Stimulated activated CD4-positive, alpha-beta T cell treated with anti-CD3 and anti-CD28 coated beads, Interleukin-1b, Interleukin-23, amount 100 ng/mL, for 24 hours (primary cell): ENCODE measurements around the gene GDAP1L1.
"Not testable (repeated sequence)": the region's sequence is repeated elsewhere in the genome, so short reads cannot be mapped to it uniquely, and the experiment has no call there.

Source experiments
- DNase-seq, 4 experiments: peaks; one replicate each; pipeline ENCODE4 v3.0.0-alpha.2; 2020; ENCODE audit warnings: low read depth in 4 of 4, low spot score in 1 of 4

Gene GDAP1L1

DNA sequence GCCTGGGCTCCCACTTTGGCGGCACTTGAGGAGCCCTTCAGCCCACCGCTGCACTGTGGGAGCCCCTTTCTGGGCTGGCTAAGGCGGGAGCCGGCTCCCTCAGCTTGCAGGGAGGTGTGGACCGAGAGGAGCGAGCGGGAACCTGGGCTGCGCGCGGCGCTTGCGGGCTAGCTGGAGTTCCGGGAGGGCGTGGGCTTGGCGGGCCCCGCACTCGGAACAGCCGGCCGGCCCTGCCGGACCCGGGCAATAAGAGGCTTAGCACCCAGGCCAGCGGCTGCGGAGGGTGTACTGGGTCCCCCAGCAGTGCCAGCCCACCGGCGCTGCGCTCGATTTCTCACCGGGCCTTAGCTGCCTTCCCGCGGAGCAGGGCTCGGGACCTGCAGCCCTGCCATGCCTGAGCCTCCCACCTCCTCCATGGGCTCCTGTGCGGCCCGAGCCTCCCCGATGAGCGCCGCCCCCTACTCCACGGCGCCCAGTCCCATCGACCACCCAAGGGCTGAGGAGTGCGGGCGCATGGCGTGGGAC, 52.0 kb downstream of the GDAP1L1 start:
- not testable (repeated sequence) for DNase-seq

DNA sequence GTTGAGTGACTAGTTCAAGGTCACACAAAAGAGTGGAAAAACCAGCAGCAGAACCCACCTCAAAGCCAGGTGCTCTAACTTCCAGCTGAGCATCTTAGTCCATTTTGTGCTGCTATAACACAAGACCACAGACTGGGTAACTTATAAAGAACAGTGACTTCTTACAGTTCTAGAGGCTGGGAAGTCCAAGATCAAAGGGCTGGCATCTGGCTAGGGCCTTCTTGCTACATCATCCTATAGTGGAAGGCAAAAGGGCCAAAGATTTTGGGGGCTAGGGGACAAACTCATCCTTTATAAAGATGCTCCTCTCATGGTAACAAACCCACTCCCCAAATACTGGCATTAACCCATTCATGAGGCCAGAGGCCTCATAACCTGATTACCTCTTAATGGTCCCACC, 54.2 kb downstream of the GDAP1L1 start:
- no peak for DNase-seq

DNA sequence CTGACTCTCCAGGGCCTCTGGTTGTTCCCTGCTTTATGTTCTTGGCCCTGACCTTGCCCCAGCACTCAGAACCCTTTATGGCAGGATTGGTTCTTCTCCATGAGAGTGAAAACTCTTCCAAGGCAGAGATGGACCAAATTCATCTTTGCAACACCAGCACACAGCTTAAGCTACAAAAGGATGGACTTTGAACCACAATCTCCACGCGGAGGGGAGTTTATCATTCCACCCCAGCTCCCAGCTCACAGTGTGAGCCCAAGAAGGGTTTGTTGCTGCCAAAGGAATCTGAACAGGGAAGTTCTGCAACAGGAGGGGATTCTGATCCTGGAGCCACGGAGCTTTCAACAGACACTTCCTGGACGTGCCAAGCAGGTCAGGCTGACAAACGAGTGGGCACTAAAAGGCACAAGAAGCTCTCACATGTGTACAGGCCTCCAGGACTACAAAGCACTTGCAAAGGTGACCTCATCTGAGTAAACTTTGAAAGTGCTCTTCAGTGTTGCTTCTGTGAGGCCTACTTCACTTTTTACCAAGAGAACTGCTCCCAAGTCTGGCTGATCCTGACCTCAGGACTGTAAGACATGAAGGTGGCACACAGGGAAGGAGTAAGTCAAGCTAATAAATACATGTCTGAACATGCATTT, 55.0 kb downstream of the GDAP1L1 start:
- DNase-seq = no peak

DNA sequence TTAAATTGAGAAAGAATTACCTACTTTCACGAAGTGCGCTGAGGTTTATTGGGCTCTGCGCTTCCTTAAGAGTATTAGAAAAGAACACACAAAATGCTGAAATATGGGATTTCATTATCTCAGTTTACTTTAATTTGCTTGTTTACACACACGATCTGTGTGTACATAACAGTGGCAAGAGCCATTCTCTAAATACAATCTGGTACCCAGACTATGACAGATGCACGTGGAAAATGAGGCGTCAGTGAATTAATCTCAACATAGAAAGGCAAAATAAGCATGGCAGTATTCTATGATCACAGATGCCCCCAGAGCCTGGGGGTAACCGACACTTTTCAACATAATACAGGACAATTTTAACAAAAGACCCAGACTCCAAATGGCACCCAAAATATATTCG, 55.6 kb downstream of the GDAP1L1 start:
- no peak for DNase-seq

DNA sequence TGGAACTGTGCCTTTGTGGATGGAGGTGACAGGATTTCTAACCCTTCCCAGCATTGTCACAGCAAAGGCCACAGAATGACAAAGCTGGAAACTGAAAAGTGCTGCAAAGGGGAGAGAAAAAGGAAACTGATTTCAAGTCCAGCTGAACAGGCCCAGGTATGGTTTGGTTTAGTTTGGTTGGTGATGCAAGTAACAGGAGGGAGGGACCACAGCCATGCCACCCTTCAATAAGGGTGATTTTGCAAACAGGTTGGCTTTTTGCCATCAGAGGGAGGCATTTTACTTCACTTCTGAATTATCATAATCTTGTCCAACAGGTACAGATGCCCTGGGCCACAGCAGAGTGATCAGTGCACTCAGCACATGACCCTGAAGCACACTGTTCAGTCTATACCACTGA, 57.3 kb downstream of the GDAP1L1 start:
- DNase-seq = no peak

DNA sequence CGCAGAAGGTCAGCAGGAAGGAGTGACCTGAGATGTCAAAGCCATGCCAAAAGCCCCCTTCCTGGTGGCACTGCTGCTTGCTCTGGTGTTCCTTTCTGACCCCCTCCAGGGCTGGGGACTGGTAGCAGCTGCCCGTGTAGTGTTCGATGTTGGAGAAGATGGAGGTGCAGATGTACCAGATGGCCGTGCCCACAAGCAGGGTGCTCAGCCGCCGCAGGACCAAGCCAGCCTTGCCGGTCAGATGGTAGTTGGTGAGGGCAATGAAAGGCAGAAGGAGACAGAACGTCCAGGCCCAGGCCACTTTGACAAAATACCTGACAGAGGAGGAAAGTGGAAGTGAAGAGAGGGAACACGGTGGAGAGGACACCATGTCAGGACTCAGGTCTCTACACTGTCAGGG, 59.8 kb downstream of the GDAP1L1 start:
- no peak for DNase-seq

DNA sequence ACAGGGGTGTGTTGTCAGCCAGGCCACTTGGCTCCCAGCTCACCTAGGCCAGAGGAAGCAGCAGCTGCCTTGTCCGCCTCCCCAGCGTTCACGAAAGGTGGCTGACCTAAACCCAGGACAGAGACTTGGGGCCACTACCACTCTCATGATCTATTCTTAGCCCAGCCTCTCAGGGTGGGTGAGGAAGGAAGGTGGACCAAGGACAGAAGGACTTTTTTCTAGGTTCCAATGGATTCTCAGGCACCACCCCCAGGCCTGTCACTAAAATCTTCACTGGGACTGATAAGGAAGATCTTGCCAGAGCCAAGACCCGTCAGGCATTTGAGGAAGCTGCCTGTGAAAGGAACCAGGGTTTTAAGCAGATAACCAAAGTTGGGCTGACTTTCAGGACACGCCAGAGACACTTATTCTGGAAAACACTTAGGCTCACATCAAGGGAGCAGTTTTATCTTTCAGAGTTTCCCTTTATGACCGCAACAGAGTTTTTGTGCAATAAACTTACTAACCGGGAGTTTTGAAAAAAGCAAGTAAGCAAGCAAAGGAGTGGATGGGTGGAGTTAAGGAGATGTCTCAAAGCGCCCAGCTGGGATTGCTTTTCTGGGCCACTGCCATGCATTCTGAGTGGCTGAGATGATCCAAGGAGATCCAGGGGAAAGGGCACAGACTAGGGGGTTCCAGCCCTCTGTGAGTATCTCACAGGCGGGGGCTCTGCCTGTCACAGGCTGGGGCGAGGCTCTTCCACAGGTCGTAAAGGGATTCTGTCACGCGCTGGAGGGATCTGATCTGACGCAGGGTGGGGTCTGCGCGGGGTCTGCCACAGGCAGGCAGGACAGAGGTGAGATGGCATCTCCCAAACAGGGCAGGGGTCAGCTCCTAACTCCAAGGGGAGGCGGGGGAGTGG, 62.9 kb downstream of the GDAP1L1 start:
- no peak for DNase-seq

DNA sequence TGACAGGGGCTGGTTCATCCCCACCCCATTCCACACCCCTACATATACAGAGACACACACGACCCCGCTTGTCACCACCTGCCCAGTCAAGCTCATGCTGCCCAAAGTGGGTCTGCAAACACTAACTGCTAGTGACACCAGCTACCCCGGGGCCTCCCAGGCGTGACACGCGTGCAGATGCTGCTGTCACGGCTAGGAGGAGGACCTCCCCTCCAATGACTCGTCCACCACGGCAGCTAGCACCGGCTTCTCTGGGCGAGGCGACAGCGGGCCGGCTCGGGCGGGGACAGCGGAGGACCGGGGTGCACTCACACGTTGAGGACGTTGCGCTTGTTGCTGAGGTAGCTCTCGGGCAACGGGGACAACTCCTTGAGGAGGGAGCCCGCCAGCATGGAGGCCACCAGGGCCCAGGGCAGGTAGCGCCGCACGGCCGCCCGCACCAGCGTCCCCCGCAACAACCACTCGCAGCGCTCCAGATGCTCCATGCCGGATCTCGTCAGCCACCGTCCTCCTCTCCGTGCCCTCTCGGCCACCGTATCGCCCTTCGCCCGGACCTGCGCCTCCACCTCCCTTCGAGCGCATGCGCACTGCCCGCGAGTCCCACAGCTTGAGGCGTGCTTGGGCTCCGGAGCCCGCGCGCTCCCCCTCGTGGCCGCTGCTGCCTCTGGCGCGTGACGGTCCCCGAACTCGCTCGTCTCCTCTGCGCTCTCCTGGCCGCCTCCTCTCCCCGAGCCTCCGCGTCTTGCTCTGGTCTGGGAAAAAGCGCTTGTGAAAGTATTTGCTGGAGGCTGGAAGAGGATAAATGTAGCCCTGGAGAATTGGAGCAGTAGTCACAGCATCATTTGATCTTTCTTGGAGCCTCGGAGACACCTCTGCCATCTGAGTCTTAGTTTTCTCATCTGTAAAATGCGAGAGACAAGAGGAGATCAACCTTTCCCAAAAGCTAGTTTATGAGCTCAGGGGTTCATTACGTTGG, 63.8 kb downstream of the GDAP1L1 start, which contains the start of gene FITM2:
Gene FITM2, minus strand, starts transcription at position 539 of the 976 bp plus-strand sequence. Its CDS starts 54 bp downstream, at position 485.
- peak; percentile 96 to 99 (median 98) for DNase-seq

DNA sequence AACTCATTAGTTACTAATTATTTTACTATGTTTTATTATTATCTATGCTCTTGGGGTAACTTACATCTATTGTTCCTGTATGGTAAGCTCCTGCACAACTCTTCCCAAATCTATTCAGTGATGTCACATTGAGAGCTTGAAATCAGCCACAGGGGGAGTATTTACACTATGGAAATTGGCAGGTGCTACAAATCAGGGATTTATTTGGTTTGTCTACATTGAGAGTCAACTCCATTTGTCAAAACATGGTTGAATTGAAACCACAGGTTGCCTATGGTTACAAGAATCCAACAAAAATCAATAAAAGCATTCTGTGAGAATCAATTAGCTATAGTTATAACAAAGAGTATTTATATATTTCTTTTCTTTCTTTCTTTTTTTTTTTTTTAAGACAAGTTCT, 67.8 kb downstream of the GDAP1L1 start:
- DNase-seq = no peak

DNA sequence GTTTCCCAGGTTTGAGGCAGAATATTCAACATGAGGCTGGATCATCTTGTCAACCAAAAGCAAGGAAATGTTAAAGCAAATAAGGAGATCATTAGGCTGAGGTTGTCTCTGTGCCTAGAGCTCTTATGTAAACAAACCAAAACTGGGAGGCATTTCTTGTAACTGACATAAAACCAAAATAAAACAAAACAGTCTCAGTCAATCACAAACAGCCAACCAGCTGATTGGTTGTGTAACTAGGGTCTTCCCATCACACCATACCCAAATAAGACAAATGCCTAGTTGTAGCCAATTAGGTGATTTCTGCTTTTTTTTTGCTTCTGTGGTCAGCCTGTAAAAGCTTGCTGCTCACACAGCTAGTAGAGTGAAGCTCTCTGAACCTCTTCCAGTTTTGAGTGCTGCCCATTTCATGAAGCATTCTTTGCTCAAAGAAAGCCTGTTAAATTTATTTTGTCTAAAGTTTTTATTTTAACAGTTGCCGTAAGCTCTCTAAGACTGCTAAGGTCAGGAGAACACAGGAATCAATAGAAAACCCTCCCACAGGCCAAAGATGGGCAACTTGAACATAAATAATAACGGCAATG, 72.8 kb downstream of the GDAP1L1 start:
- DNase-seq = no peak

DNA sequence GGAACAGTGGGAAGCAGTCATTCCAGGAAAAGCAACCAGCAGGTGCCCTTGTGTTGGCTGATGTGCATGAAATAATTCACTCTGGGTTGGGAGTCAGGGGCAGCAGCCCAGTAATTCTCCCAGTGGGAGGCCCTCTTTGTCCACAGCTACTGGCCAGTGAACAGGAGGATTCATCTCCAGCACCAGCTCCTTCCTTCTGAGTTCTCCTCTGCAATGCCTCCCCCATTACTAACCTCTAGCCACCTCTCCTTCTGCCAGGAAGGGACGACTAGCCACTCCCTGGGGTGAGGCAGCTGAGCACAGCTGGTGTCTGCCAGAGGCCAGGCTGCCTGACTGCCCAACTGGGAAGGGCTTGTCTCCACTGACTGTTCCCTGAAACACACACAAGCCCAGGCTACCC, 77.2 kb downstream of the GDAP1L1 start:
- no peak for DNase-seq

DNA sequence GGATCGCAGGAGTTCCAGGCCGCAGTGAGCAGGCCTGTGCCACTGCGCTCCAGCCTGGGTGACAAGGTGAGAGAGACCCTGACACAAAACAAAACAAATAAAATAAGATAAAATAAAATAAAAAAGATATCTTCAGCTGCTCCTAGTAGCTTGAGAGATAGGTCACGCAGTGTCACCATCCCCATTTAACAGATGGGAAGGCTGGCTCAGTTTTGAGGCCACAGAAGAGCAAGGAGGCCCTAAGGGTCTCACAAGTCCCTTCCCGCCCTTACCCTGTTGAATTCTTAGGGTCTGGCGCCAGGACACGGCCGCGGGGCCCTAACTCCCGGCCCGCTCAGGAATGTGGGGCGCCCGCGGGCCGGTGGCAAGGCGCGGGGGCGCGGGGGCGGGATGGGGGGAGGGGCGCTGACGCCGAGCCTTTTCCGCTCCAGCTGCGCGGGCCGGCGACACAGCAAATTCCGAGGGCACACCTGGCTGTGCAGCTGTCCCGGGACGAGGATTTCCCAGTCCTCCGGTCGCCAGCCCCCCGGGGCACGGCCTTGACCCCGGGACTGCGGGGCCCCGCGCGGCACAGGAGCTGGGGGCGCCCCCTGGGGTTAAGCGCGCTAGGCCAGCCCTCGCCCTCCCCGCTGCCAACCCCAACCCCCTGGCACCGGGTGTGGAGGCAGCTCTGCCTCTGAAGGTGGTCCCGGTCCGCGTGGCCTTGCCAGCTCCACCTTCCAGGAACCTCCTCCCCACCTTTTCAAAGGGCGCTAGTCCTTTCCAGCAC, 79.5 kb downstream of the GDAP1L1 start:
- peak in 2 of 4 experiments; percentile 8 to 17 for DNase-seq

DNA sequence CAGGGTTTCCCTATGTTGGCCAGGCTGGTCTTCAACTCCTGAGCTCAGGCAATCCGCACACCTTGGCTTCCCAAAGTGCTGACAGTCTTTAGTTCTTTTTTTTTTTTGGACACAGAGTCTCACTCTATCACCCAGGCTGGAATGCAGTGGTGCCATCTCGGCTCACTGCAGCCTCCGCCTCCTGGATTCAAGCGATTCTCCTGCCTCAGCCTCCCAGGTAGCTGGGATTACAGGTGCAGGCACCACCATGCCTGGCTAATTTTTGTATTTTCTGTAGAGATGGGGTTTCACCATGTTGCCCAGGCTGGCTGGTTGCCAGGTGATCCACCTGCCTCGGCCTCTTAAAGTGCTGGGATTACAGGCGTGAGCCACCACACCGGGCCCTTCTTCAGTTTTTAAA, 80.6 kb downstream of the GDAP1L1 start:
- DNase-seq = not testable (repeated sequence)

DNA sequence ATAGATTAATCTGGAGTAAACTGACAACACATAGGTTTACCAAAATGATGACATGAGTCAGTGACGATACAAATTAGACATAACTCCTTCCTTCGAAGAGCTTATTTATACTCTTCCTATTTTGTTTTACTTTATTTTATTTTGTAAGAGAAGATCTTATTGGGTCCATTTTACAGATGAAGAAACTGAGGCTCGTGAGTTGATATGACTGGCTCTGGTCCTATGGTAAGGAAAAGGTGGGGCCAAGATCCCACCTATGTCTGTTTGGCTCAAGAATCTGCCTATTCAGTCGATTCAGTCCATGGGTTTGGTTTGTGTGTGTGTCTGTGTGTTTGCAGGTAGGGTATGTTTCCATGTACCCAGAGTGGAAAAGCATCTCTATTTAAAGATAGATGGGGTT, 81.3 kb downstream of the GDAP1L1 start:
- no peak for DNase-seq
